Caco-2 (cell line): ENCODE measurements around the gene RETREG1. TPM values are rescaled to one million over a fixed set of nuclear protein-coding genes. Genes with fewer than 3 reads are reported as not detected.
A peak's percentile ranks its signal among the peaks of the same experiment; 100 is the strongest.
"Not testable (repeated sequence)": the region's sequence is repeated elsewhere in the genome, so short reads cannot be mapped to it uniquely, and the experiment has no call there.

ENCODE experiments used
- BruUV-seq: library from RNA; stranded (reverse); fragments of 400-500 nt; replicated peaks from 2 replicates; lab custom pipeline; 2021; lab: Mats Ljungman, UMichigan
- CTCF ChIA-PET: fragments of 300-600 bp; sonication (Branson Sonifier 250); formaldehyde crosslinking; loops from one replicate; lab custom pipeline; 2022; ENCODE audit warnings: antibody characterized with exemption; lab: Charles Lee
- POLR2A ChIA-PET: fragments of 300-600 bp; sonication (Branson Sonifier 250); formaldehyde crosslinking; loops from one replicate; lab custom pipeline; 2022; ENCODE audit warnings: antibody characterized with exemption; lab: Charles Lee
- DNase-seq, 2 experiments: peaks; one replicate each; pipeline versions ENCODE4 v3.0.0 to v3.0.0-alpha.2; 2020 to 2022
- H3K27me3 ChIP-seq: replicated peaks from 2 replicates; pipeline ENCODE4 v1.6.0; 2011; ENCODE audit warnings: low read length; ENCODE audit not compliant: control insufficient read depth, insufficient read depth
- H3K36me3 ChIP-seq: 2 replicates; pipeline ENCODE4 v1.5.1; 2011; ENCODE audit warnings: low read length; ENCODE audit not compliant: control insufficient read depth, insufficient read depth
- H3K4me1 ChIP-seq: fragments of 250-450 bp; sonication (Bioruptor Pico); 2 replicates; pipeline ENCODE4 v1.5.1; 2020; ENCODE audit warnings: mild to moderate bottlenecking
- H3K4me3 ChIP-seq: 2 replicates; pipeline ENCODE4 v1.5.1; 2011; ENCODE audit warnings: low read depth, mild to moderate bottlenecking, control low read depth, low read length
- H3K9me3 ChIP-seq: fragments of 250-450 bp; sonication (Bioruptor Pico); 2 replicates; pipeline ENCODE4 v1.5.1; 2020; ENCODE audit warnings: mild to moderate bottlenecking, moderate library complexity
- H3K27ac Mint-ChIP-seq: one replicate; pipeline ENCODE4 v1.8.0; 2022; ENCODE audit warnings: mixed read lengths; ENCODE audit not compliant: unreplicated experiment
- H3K27me3 Mint-ChIP-seq: one replicate; pipeline ENCODE4 v1.8.0; 2022; ENCODE audit warnings: mixed read lengths; ENCODE audit not compliant: insufficient read depth, unreplicated experiment
- H3K36me3 Mint-ChIP-seq: one replicate; pipeline ENCODE4 v1.8.0; 2022; ENCODE audit warnings: mild to moderate bottlenecking, mixed read lengths; ENCODE audit not compliant: insufficient read depth, unreplicated experiment
- H3K4me1 Mint-ChIP-seq: one replicate; pipeline ENCODE4 v1.8.0; 2022; ENCODE audit warnings: low read depth, mixed read lengths; ENCODE audit not compliant: unreplicated experiment
- H3K4me3 Mint-ChIP-seq: one replicate; pipeline ENCODE4 v1.8.0; 2022; ENCODE audit warnings: mild to moderate bottlenecking, moderate library complexity, mixed read lengths; ENCODE audit not compliant: unreplicated experiment
- H3K9me3 Mint-ChIP-seq: one replicate; pipeline ENCODE4 v1.8.0; 2022; ENCODE audit warnings: mixed read lengths; ENCODE audit not compliant: unreplicated experiment
- intact Hi-C: fragments of 100-400 bp; cut with micrococcal nuclease; formaldehyde crosslinking; loops from one replicate; pipeline ENCODE4 v1.10.0; 2022; ENCODE audit not compliant: unreplicated experiment
- total RNA-seq: library from RNA; stranded (reverse); gene quantifications from 2 replicates; pipeline ENCODE4 v1.2.3, GENCODE V29; 2022
- TF ChIP-seq, protein P1 (sequence below), 2 experiments: fragments of 200-600 bp in 1 of 2; IDR thresholded peaks; 1 replicate in 1 of 2; 2 replicates in 1 of 2; pipeline versions ENCODE4 v1.5.1 to v1.8.0; 2011 to 2022; ENCODE audit warnings: antibody characterized with exemption in 1 of 2, control low read depth in 1 of 2, inconsistent platforms in 1 of 2, low read depth in 1 of 2, low read length in 1 of 2, mild to moderate bottlenecking in 1 of 2, moderate library complexity in 1 of 2; ENCODE audit not compliant: insufficient read depth in 1 of 2, severe bottlenecking in 1 of 2, unreplicated experiment in 1 of 2

The RETREG1 gene
- total RNA-seq, 1 experiment from 2014 or later: 15.1 TPM

DNA sequence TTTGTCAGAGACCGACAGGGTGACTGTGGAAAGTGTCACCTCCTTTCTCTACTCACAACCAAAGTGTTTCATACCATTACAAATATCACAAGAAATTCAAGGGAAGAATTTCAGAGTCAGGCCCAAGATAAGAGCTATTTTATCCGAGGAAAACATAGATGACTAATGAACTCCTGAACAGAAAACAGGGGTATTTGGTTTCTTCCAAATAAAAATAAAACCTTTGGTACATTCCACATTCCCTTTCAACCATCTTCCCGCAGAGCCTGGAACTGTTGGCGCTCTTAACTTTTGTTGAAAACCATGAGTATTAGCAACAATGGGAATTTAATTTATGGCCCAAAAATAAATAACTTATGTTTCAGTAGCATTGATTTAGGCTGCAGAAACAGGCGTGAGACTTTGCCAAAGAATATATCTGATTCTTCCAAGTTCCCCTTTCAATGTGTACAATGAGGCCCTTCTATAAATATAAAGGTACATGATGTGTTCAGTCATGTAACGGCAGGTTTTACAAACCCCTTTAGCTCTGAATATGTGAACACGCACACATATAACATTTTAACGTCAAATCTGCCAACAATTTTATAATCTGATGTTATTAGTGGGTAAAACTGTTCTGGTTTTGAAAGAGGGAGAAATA, 69.5 kb downstream of the RETREG1 start:
- Histone ChIP-seq H3K4me3 (no peak overlapping the region), H3K4me1 (peaks cover 59% of the 10 kb centered on the region), H3K27me3 (no peaks in the 10 kb centered on the region), H3K36me3 (no peaks in the 10 kb centered on the region), H3K9me3 (no peaks in the 10 kb centered on the region)
- no peak for DNase-seq
- BruUV-seq: no TSS peak
- Mint-ChIP-seq H3K4me3 (peak overlapping the region; percentile 10), H3K27ac (peak overlapping the region; percentile 84), H3K4me1 (peaks cover 61% of the 10 kb centered on the region), H3K36me3 (peaks cover 6% of the 10 kb centered on the region), H3K9me3 (no peaks in the 10 kb centered on the region), H3K27me3 (no peaks in the 10 kb centered on the region)
- intact Hi-C loops: loop anchor here (1.0 to 10.0 kb wide), 2 partner anchors 26 to 347 kb away; no protein-coding TSS in a partner anchor
- CTCF ChIA-PET: interaction anchor here (1.0 to 1.2 kb wide), 2 partner anchors 26 to 387 kb away, joined by 3 to 5 read pairs; no protein-coding TSS in a partner anchor
- TF ChIP-seq, protein P1, sequence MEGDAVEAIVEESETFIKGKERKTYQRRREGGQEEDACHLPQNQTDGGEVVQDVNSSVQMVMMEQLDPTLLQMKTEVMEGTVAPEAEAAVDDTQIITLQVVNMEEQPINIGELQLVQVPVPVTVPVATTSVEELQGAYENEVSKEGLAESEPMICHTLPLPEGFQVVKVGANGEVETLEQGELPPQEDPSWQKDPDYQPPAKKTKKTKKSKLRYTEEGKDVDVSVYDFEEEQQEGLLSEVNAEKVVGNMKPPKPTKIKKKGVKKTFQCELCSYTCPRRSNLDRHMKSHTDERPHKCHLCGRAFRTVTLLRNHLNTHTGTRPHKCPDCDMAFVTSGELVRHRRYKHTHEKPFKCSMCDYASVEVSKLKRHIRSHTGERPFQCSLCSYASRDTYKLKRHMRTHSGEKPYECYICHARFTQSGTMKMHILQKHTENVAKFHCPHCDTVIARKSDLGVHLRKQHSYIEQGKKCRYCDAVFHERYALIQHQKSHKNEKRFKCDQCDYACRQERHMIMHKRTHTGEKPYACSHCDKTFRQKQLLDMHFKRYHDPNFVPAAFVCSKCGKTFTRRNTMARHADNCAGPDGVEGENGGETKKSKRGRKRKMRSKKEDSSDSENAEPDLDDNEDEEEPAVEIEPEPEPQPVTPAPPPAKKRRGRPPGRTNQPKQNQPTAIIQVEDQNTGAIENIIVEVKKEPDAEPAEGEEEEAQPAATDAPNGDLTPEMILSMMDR (IDR thresholded peaks at IDR 0.05; ENCODE audit: insufficient read depth in 1 of 2, low read depth in 1 of 2, low read length in 1 of 2, severe bottlenecking in 1 of 2, unreplicated experiment in 1 of 2): no peak
- POLR2A ChIA-PET: interaction anchor here (0.6 kb wide), 1 partner anchor 25 kb away, joined by 3 read pairs; no protein-coding TSS in a partner anchor

- CTCF ChIA-PET: interaction anchor here (0.8 to 1.2 kb wide), 3 partner anchors 25 to 531 kb away, joined by 3 to 5 read pairs (median 3); no protein-coding TSS in a partner anchor
- H3K36me3 Mint-ChIP-seq: peaks cover 6% of the 10 kb centered on the region
- H3K36me3 ChIP-seq: no peaks in the 10 kb centered on the region
- DNase-seq: peak in 1 of 2 experiments; percentile 48
- intact Hi-C loops: loop anchor here (1.0 to 10.0 kb wide), 2 partner anchors 25 to 348 kb away; no protein-coding TSS in a partner anchor
- no peaks in the 10 kb centered on the region for H3K27me3 Mint-ChIP-seq
- no peaks in the 10 kb centered on the region for H3K27me3 ChIP-seq
- no peaks in the 10 kb centered on the region for H3K9me3 ChIP-seq
- H3K9me3 Mint-ChIP-seq: no peaks in the 10 kb centered on the region
- peaks cover 65% of the 10 kb centered on the region for H3K4me1 Mint-ChIP-seq
- H3K4me1 ChIP-seq: peaks cover 59% of the 10 kb centered on the region
- POLR2A ChIA-PET: interaction anchor here (0.6 kb wide), 1 partner anchor 25 kb away, joined by 3 read pairs; no protein-coding TSS in a partner anchor
- H3K4me3 Mint-ChIP-seq: peak overlapping the region; percentile 10
- TF ChIP-seq, protein P1 (IDR thresholded peaks at IDR 0.05; ENCODE audit: insufficient read depth in 1 of 2, low read depth in 1 of 2, low read length in 1 of 2, severe bottlenecking in 1 of 2, unreplicated experiment in 1 of 2): no peak
- peak overlapping the region; percentile 84 for H3K27ac Mint-ChIP-seq
- no peak overlapping the region for H3K4me3 ChIP-seq
- no TSS peak for BruUV-seq
Measured at GRCh38 chr5:16546732-16547131, 70.1 kb downstream of the RETREG1 start.

GRCh38 chr5:16544607-16545374, 72.0 kb downstream of the RETREG1 start:
- Mint-ChIP-seq H3K9me3 (no peaks in the 10 kb centered on the region), H3K4me1 (peaks cover 56% of the 10 kb centered on the region), H3K27me3 (no peaks in the 10 kb centered on the region), H3K4me3 (no peak overlapping the region), H3K27ac (peak overlapping the region; percentile 73), H3K36me3 (peaks cover 6% of the 10 kb centered on the region)
- DNase-seq: no peak
- TF ChIP-seq, protein P1 (IDR thresholded peaks at IDR 0.05; ENCODE audit: insufficient read depth in 1 of 2, low read depth in 1 of 2, low read length in 1 of 2, severe bottlenecking in 1 of 2, unreplicated experiment in 1 of 2): no peak
- H3K36me3 ChIP-seq: no peaks in the 10 kb centered on the region
- H3K27me3 ChIP-seq: no peaks in the 10 kb centered on the region
- ChIA-PET POLR2A (interaction anchor here (1.3 kb wide), 1 partner anchor 23 kb away, joined by 6 read pairs; no protein-coding TSS in a partner anchor), CTCF (interaction anchor here (1.3 kb wide), 1 partner anchor 23 kb away, joined by 8 read pairs; no protein-coding TSS in a partner anchor)
- peaks cover 62% of the 10 kb centered on the region for H3K4me1 ChIP-seq
- BruUV-seq: no TSS peak
- no peaks in the 10 kb centered on the region for H3K9me3 ChIP-seq
- intact Hi-C loops: loop anchor here (10.0 kb wide), 1 partner anchor 350 kb away; no protein-coding TSS in a partner anchor
- no peak overlapping the region for H3K4me3 ChIP-seq

- H3K27ac Mint-ChIP-seq, BruUV-seq, H3K27me3 ChIP-seq, DNase-seq, H3K36me3 Mint-ChIP-seq, H3K4me3 ChIP-seq, POLR2A ChIA-PET, H3K27me3 Mint-ChIP-seq, H3K9me3 ChIP-seq, H3K4me3 Mint-ChIP-seq, H3K36me3 ChIP-seq, H3K9me3 Mint-ChIP-seq: not testable (repeated sequence)
- CTCF ChIA-PET: interaction anchor here (1.3 kb wide), 1 partner anchor 53 kb away, joined by 3 read pairs; no protein-coding TSS in a partner anchor
- peaks cover 68% of the 10 kb centered on the region for H3K4me1 ChIP-seq
- H3K4me1 Mint-ChIP-seq: peaks cover 59% of the 10 kb centered on the region
- intact Hi-C loops: loop anchor here (10.0 kb wide), 1 partner anchor 352 kb away; no protein-coding TSS in a partner anchor
Measured at GRCh38 chr5:16543206-16543605, 73.6 kb downstream of the RETREG1 start.
